ENCODE measurements around the gene GM2A. TPM values are rescaled to one million over a fixed set of nuclear protein-coding genes. Genes with fewer than 3 reads are reported as not detected.
"Not testable (repeated sequence)": the region's sequence is repeated elsewhere in the genome, so short reads cannot be mapped to it uniquely, and the experiment has no call there.

The GM2A gene
- polyA plus RNA-seq, 4 donors, result 4.0 to 22.5 (median 12.1) TPM

DNA sequence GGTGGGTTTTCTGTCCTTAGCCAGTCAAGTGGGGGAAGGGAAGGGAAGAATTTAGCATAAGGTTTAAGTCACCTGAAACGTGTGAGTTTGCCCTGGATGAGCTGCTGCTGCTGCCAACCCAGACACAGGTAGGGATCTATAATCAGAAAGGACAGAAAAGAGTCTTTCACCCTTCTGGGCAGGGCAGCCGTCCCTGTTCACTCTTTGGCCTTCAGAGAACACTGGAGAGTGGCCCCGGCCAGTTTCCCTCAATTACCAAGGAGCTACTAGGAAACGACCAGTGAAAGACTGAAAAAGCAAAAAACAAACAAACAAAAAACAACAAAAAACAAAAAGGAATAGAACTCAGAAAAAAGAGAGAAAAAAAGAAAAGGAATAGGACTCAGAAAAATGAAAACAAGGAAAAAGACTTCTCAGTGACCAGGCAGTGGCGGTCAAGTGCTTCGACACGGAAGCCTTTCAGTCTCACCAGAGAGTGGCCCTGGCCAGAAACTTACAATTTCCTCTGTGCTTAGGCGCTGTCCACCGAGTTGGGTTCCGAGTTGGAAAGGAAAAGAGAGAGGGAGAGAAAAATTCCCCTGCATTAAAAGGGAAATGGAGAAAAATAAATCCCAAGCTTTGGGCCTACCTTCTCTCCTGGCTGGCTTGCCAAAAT lies 2.5 kb upstream of the GM2A start:
- DNase-seq, result peak in 1 of 2 donors; percentile 47
- Histone ChIP-seq H3K27me3 (ENCODE audit: control insufficient read depth in 3 of 3, insufficient read depth in 3 of 3, low read length in 3 of 3) (no peaks in the 10 kb centered on the region), H3K4me3 (ENCODE audit: low read depth in 1 of 3, low read length in 3 of 3) (no peak overlapping the region), H3K9me3 (ENCODE audit: control insufficient read depth in 2 of 2, insufficient read depth in 1 of 2, low read depth in 1 of 2, low read length in 1 of 2) (no peaks in the 10 kb centered on the region), H3K27ac (ENCODE audit: low read depth in 1 of 3, low read length in 2 of 3) (peak overlapping the region in 2 of 3 donors; percentile 13 to 24), H3K36me3 (ENCODE audit: control insufficient read depth in 3 of 3, insufficient read depth in 2 of 3, low read depth in 1 of 3, low read length in 3 of 3) (peaks cover 0 to 1% (median 0%) of the 10 kb centered on the region in 3 donors), H3K4me1 (ENCODE audit: control insufficient read depth in 3 of 3, insufficient read depth in 2 of 3, low read depth in 1 of 3, low read length in 2 of 3) (peaks cover 0 to 16% (median 0%) of the 10 kb centered on the region in 3 donors)
- FAIRE-seq, result no peak
- WGBS, 3 donors, result 50 to 88% (median 75%) methylated on average over 10 of the region's 10 CpGs

DNA sequence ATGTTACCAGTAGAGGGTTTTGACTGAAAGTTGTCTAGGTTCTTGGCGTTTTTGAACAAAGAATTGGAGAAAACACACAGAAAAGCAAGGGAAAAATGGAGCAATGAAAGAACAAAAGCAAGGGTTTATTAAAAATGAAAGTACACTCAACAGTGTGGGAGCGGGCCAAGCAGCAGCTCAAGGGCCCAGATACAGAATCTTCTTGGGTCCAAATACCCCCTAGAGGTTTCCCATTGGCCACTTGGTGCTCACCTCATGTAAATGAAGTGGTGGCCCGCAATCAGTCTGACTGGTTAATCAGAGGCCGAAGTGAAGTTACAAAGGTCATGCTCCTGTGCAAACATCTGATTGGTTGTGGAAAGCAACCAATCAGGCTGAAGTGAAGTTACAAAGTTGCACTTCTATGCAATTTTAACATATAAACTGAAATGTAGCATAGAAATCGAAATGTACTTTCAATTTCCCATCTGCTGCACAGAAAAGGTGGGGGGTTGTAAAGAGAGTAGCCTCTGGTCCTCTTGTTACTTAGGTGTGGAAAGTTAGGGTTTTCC lies 1.9 kb upstream of the GM2A start:
- H3K9me3 ChIP-seq (ENCODE audit: control insufficient read depth in 2 of 2, insufficient read depth in 1 of 2, low read depth in 1 of 2, low read length in 1 of 2), result no peaks in the 10 kb centered on the region
- H3K27me3 ChIP-seq (ENCODE audit: control insufficient read depth in 3 of 3, insufficient read depth in 3 of 3, low read length in 3 of 3), result no peaks in the 10 kb centered on the region
- peak; percentile 29 to 92 for DNase-seq
- 22 to 64% (median 33%) methylated on average over 5 of the region's 5 CpGs for WGBS, 3 donors
- peaks cover 0 to 16% (median 0%) of the 10 kb centered on the region in 3 donors for H3K4me1 ChIP-seq (ENCODE audit: control insufficient read depth in 3 of 3, insufficient read depth in 2 of 3, low read depth in 1 of 3, low read length in 2 of 3)
- peak; percentile 5 for FAIRE-seq
- peaks cover 0 to 4% (median 0%) of the 10 kb centered on the region in 3 donors for H3K36me3 ChIP-seq (ENCODE audit: control insufficient read depth in 3 of 3, insufficient read depth in 2 of 3, low read depth in 1 of 3, low read length in 3 of 3)
- H3K4me3 ChIP-seq (ENCODE audit: low read depth in 1 of 3, low read length in 3 of 3), result peak overlapping the region in 1 of 3 donors; percentile 7
- H3K27ac ChIP-seq (ENCODE audit: low read depth in 1 of 3, low read length in 2 of 3), result peak overlapping the region in 2 of 3 donors; percentile 13 to 18

DNA sequence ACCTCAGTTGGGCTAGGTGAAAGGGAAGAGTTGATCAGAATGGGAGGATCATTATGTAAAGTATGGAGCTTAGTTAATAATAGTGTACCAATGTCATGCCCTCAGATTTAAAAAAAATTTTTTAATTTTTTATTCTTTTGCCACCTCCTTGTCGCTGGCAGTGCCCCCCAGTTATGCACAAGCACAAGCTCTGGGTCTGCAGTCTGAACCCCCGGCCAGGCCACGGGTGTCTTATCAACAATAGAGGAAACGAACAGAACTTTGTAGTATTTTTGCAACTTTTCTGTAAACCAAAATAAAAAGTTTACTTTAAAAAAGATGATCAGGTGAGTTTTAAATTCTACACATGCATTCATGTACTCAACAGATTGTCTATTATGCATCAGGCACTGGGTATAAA lies 1.4 kb upstream of the GM2A start:
- Histone ChIP-seq H3K27me3 (ENCODE audit: control insufficient read depth in 3 of 3, insufficient read depth in 3 of 3, low read length in 3 of 3) (no peaks in the 10 kb centered on the region), H3K36me3 (ENCODE audit: control insufficient read depth in 3 of 3, insufficient read depth in 2 of 3, low read depth in 1 of 3, low read length in 3 of 3) (peaks cover 0 to 4% (median 0%) of the 10 kb centered on the region in 3 donors), H3K4me1 (ENCODE audit: control insufficient read depth in 3 of 3, insufficient read depth in 2 of 3, low read depth in 1 of 3, low read length in 2 of 3) (peaks cover 0 to 16% (median 0%) of the 10 kb centered on the region in 3 donors), H3K9me3 (ENCODE audit: control insufficient read depth in 2 of 2, insufficient read depth in 1 of 2, low read depth in 1 of 2, low read length in 1 of 2) (no peaks in the 10 kb centered on the region), H3K4me3 (ENCODE audit: low read depth in 1 of 3, low read length in 3 of 3) (peak overlapping the region in 1 of 3 donors; percentile 7), H3K27ac (ENCODE audit: low read depth in 1 of 3, low read length in 2 of 3) (peak overlapping the region in 1 of 3 donors; percentile 51)
- FAIRE-seq, result no peak
- 57 to 88% (median 84%) methylated on average over 4 of the region's 4 CpGs for WGBS, 3 donors
- DNase-seq, result peak in 1 of 2 donors; percentile 9

DNA sequence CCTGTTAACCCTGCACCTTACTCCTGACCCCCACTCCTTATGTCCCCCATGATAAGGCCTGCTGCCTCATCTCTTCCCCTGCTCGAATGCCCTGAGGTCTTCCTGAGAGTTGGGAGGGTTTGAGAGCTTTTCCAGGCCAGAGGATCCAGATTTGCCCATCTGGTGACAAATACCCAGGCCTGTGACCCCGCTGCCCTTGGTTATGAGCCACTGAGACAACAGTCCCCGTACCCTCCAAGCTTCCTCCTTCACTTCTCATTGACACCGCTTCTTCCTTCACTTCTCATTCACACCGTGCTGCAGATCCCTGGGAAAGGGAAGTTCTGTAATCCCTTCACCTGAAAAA lies 593 bp downstream of the GM2A start:
- H3K27ac ChIP-seq (ENCODE audit: low read depth in 1 of 3, low read length in 2 of 3), result peak overlapping the region in 2 of 3 donors; percentile 80 to 82
- H3K36me3 ChIP-seq (ENCODE audit: control insufficient read depth in 3 of 3, insufficient read depth in 2 of 3, low read depth in 1 of 3, low read length in 3 of 3), result peaks cover 0 to 4% (median 0%) of the 10 kb centered on the region in 3 donors
- no peaks in the 10 kb centered on the region for H3K27me3 ChIP-seq (ENCODE audit: control insufficient read depth in 3 of 3, insufficient read depth in 3 of 3, low read length in 3 of 3)
- DNase-seq (peak; percentile 19 to 33), FAIRE-seq (no peak)
- WGBS, 3 donors, result 7 to 22% (median 22%) methylated on average over 5 of the region's 5 CpGs
- peaks cover 0 to 11% (median 0%) of the 10 kb centered on the region in 3 donors for H3K4me1 ChIP-seq (ENCODE audit: control insufficient read depth in 3 of 3, insufficient read depth in 2 of 3, low read depth in 1 of 3, low read length in 2 of 3)
- no peaks in the 10 kb centered on the region for H3K9me3 ChIP-seq (ENCODE audit: control insufficient read depth in 2 of 2, insufficient read depth in 1 of 2, low read depth in 1 of 2, low read length in 1 of 2)
- peak overlapping the region; percentile 65 to 75 (median 72) for H3K4me3 ChIP-seq (ENCODE audit: low read depth in 1 of 3, low read length in 3 of 3)

DNA sequence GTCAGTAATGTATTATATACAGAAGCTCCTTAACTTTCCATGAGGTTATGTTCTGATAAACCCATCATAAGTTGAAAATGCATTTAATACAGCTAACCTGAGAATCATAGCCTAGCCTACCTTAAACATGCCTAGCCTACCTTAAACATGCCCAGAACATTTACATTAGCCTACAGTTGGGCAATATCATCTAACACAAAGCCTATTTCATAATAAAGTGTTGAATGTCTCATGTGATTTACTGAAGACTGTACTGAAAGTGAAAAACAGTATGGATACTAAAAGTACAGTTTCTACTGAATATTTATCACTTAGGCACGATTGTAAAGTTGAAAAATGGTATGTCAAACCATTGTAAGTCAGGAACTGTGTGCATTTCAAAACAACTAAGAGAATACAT lies 1.6 kb downstream of the GM2A start:
- Histone ChIP-seq H3K27me3 (ENCODE audit: control insufficient read depth in 3 of 3, insufficient read depth in 3 of 3, low read length in 3 of 3) (no peaks in the 10 kb centered on the region), H3K9me3 (ENCODE audit: control insufficient read depth in 2 of 2, insufficient read depth in 1 of 2, low read depth in 1 of 2, low read length in 1 of 2) (no peaks in the 10 kb centered on the region), H3K36me3 (ENCODE audit: control insufficient read depth in 3 of 3, insufficient read depth in 2 of 3, low read depth in 1 of 3, low read length in 3 of 3) (peaks cover 0 to 5% (median 0%) of the 10 kb centered on the region in 3 donors), H3K27ac (ENCODE audit: low read depth in 1 of 3, low read length in 2 of 3) (no peak overlapping the region), H3K4me1 (ENCODE audit: control insufficient read depth in 3 of 3, insufficient read depth in 2 of 3, low read depth in 1 of 3, low read length in 2 of 3) (peaks cover 0 to 8% (median 0%) of the 10 kb centered on the region in 3 donors), H3K4me3 (ENCODE audit: low read depth in 1 of 3, low read length in 3 of 3) (no peak overlapping the region)
- FAIRE-seq (no peak), DNase-seq (no peak)
- 66 to 87% (median 68%) methylated on average over 1 of the region's 1 CpG for WGBS, 3 donors

- not testable (repeated sequence) for H3K4me1 ChIP-seq (ENCODE audit: control insufficient read depth in 3 of 3, insufficient read depth in 2 of 3, low read depth in 1 of 3, low read length in 2 of 3); H3K36me3 ChIP-seq (ENCODE audit: control insufficient read depth in 3 of 3, insufficient read depth in 2 of 3, low read depth in 1 of 3, low read length in 3 of 3); H3K27ac ChIP-seq (ENCODE audit: low read depth in 1 of 3, low read length in 2 of 3); H3K9me3 ChIP-seq (ENCODE audit: control insufficient read depth in 2 of 2, insufficient read depth in 1 of 2, low read depth in 1 of 2, low read length in 1 of 2); DNase-seq; H3K4me3 ChIP-seq (ENCODE audit: low read depth in 1 of 3, low read length in 3 of 3); H3K27me3 ChIP-seq (ENCODE audit: control insufficient read depth in 3 of 3, insufficient read depth in 3 of 3, low read length in 3 of 3); FAIRE-seq
- WGBS, 3 donors, result 97 to 99% (median 98%) methylated on average over 5 of the region's 5 CpGs
Observed at GRCh38 chr5:151254990-151255389, 2.0 kb downstream of the GM2A start.

DNA sequence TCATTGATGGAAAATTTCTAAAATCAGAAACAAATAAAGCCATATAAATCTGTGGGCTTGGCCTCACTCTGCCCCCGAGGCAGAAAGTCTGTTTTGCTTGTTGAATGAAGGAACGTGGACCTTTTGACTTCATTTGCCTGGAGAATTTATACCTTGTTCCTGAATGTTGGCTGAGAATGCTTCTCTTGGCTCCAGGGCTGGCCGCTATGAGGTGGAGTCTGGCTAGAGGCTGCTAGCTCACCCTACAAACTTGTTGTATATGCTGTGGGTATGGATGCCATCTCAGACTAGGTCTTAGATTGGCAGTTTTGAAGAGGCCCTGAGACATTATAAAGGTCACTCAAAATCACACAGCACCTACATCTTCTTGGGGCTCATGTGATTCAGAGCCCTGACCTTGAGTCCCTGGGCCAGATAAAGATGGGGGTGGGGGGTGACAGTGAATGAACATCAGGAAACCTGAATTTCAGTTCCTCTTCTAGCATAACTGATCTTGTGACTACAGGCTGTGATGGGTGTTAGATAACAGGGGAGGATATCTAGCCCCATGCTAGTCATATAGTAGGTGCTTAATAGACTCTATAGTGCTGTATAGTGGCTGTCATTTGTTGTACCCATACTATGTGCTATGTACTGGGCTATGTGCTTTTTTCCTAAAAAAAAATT lies 2.8 kb downstream of the GM2A start:
- no peak for DNase-seq
- H3K4me3 ChIP-seq (ENCODE audit: low read depth in 1 of 3, low read length in 3 of 3), result no peak overlapping the region

DNA sequence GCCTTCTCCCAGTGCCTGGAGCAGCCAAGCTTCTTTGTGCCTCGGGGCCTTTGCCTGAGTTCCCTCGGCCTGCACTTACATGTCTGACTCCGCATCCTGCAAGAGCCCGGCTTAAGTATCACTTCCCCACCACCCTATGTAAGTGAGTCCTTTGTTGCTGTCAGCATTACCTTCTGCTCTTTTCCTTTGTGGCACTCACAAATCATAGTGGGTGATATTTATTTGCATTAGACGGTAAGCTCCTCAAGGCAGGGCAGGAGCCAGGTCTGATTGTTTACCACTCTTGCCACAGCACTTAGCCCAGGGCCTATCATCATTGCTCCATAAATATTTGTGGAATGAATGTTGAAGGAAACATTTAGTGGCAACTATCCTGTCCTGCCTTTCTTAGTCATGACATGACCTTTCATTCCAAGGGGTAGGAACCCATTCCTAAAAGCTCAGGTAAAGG lies 4.8 kb downstream of the GM2A start:
- FAIRE-seq (no peak), DNase-seq (no peak)
- Histone ChIP-seq H3K27me3 (ENCODE audit: control insufficient read depth in 3 of 3, insufficient read depth in 3 of 3, low read length in 3 of 3) (no peaks in the 10 kb centered on the region), H3K27ac (ENCODE audit: low read depth in 1 of 3, low read length in 2 of 3) (no peak overlapping the region), H3K4me3 (ENCODE audit: low read depth in 1 of 3, low read length in 3 of 3) (no peak overlapping the region), H3K36me3 (ENCODE audit: control insufficient read depth in 3 of 3, insufficient read depth in 2 of 3, low read depth in 1 of 3, low read length in 3 of 3) (peaks cover 0 to 18% (median 3%) of the 10 kb centered on the region in 3 donors), H3K4me1 (ENCODE audit: control insufficient read depth in 3 of 3, insufficient read depth in 2 of 3, low read depth in 1 of 3, low read length in 2 of 3) (no peaks in the 10 kb centered on the region), H3K9me3 (ENCODE audit: control insufficient read depth in 2 of 2, insufficient read depth in 1 of 2, low read depth in 1 of 2, low read length in 1 of 2) (no peaks in the 10 kb centered on the region)
- WGBS, 3 donors, result 74 to 87% (median 87%) methylated on average over 5 of the region's 5 CpGs

More for the DNA sequence above, 2.8 kb downstream of the GM2A start:
- no peaks in the 10 kb centered on the region for H3K27me3 ChIP-seq (ENCODE audit: control insufficient read depth in 3 of 3, insufficient read depth in 3 of 3, low read length in 3 of 3)
- peaks cover 0 to 8% (median 0%) of the 10 kb centered on the region in 3 donors for H3K4me1 ChIP-seq (ENCODE audit: control insufficient read depth in 3 of 3, insufficient read depth in 2 of 3, low read depth in 1 of 3, low read length in 2 of 3)
- H3K27ac ChIP-seq (ENCODE audit: low read depth in 1 of 3, low read length in 2 of 3), result no peak overlapping the region
- peaks cover 0 to 10% (median 0%) of the 10 kb centered on the region in 3 donors for H3K36me3 ChIP-seq (ENCODE audit: control insufficient read depth in 3 of 3, insufficient read depth in 2 of 3, low read depth in 1 of 3, low read length in 3 of 3)
- H3K9me3 ChIP-seq (ENCODE audit: control insufficient read depth in 2 of 2, insufficient read depth in 1 of 2, low read depth in 1 of 2, low read length in 1 of 2), result no peaks in the 10 kb centered on the region
- 84 to 93% (median 92%) methylated on average over 3 of the region's 3 CpGs for WGBS, 3 donors
- no peak for FAIRE-seq

Data from small intestine (tissue), 7 donors.